Mucosa of rectum (tissue), 2 donors: ENCODE results near the gene NOC2L.

Experiments used
- H3K27ac ChIP-seq, 2 donors: one replicate each; pipeline ENCODE4 v1.7.0; 2013; ENCODE audit warnings: inconsistent platforms in 2 of 2, low read depth in 2 of 2, low read length in 2 of 2
- H3K27me3 ChIP-seq, 2 donors: one replicate each; pipeline ENCODE4 v1.7.0; 2013; ENCODE audit warnings: low read length in 2 of 2; ENCODE audit not compliant: control insufficient read depth in 2 of 2, insufficient read depth in 2 of 2
- H3K36me3 ChIP-seq, 2 donors: one replicate each; pipeline ENCODE4 v1.7.0; 2013; ENCODE audit warnings: low read length in 2 of 2; ENCODE audit not compliant: control insufficient read depth in 2 of 2, insufficient read depth in 2 of 2
- H3K4me1 ChIP-seq, 2 donors: one replicate each; pipeline ENCODE4 v1.7.0; 2013; ENCODE audit warnings: low read length in 2 of 2, mild to moderate bottlenecking in 1 of 2; ENCODE audit not compliant: control insufficient read depth in 2 of 2, insufficient read depth in 2 of 2
- H3K4me3 ChIP-seq, 2 donors: one replicate each; pipeline ENCODE4 v1.7.0; 2013; ENCODE audit warnings: low read length in 2 of 2
- H3K9ac ChIP-seq, 2 donors: one replicate each; pipeline ENCODE4 v1.7.0; 2013; ENCODE audit warnings: low read length in 2 of 2, low read depth in 1 of 2, mild to moderate bottlenecking in 1 of 2
- H3K9me3 ChIP-seq, 2 donors: one replicate each; pipeline ENCODE4 v1.7.0; 2013; ENCODE audit warnings: low read length in 2 of 2; ENCODE audit not compliant: control insufficient read depth in 2 of 2
- donor health status: healthy.
- donor health status: Normal muscosa, but diverticular disease.

NOC2L gene

GRCh38 chr1:935751-936231 lies 23.3 kb downstream of the NOC2L start:
- Histone ChIP-seq H3K9me3 (no peaks in the 10 kb centered on the region), H3K27ac (no peak overlapping the region), H3K36me3 (no peaks in the 10 kb centered on the region), H3K4me3 (no peak overlapping the region), H3K4me1 (peaks cover 8 to 20% of the 10 kb centered on the region in 2 donors), H3K9ac (no peak overlapping the region), H3K27me3 (peaks cover 43 to 71% of the 10 kb centered on the region in 2 donors)

DNA sequence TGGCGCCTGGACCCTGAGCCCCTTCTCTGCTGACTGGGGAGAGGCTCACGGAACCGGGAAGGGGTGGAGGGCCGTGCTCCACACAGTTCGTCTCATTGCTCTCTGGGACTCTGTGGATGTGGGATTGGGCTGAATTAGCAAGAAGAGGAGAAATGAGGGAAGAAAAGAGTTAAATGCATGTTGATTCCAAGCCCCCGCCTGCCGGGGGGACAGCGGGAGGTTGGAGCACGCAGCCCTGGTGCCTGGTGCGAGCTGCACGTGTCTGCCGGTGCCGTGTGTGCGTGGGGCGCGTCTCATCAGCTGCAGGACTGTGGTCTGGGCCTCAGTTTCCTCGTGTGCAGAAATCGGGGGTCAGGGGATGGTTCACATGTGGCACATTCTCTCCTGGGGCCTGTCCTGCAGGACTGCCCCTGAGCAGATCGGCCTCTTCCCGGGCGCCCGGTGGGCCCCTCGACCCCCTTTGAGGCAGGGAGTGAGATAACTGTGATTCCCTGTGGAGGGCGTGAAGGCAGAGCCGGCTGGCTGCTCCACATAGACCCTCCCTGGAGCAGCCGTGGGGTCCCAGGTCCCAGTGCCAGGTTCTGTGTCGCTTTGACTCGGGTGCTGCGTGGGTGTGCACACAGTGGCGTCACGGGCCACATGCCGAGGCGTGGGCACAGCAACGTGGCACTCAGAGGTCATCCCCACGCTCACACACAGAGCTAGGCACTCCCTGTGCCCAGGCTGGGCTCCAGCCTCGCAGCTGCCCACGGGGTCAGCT lies 23.9 kb downstream of the NOC2L start:
- Histone ChIP-seq H3K27ac (no peak overlapping the region), H3K4me3 (no peak overlapping the region), H3K9me3 (no peaks in the 10 kb centered on the region), H3K27me3 (peaks cover 43 to 72% of the 10 kb centered on the region in 2 donors), H3K36me3 (no peaks in the 10 kb centered on the region), H3K9ac (no peak overlapping the region), H3K4me1 (peaks cover 4 to 14% of the 10 kb centered on the region in 2 donors)

- H3K36me3 ChIP-seq = no peaks in the 10 kb centered on the region
- H3K27me3 ChIP-seq = peaks cover 40 to 66% of the 10 kb centered on the region in 2 donors
- H3K4me1 ChIP-seq = peaks cover 0 to 14% of the 10 kb centered on the region in 2 donors
- H3K27ac ChIP-seq = no peak overlapping the region
- no peak overlapping the region for H3K4me3 ChIP-seq
- no peak overlapping the region for H3K9ac ChIP-seq
- no peaks in the 10 kb centered on the region for H3K9me3 ChIP-seq
Observed at GRCh38 chr1:933603-933940, 25.5 kb downstream of the NOC2L start.

- Histone ChIP-seq H3K4me3 (no peak overlapping the region), H3K9ac (no peak overlapping the region), H3K9me3 (no peaks in the 10 kb centered on the region), H3K36me3 (no peaks in the 10 kb centered on the region), H3K4me1 (peaks cover 0 to 14% of the 10 kb centered on the region in 2 donors), H3K27ac (no peak overlapping the region), H3K27me3 (peaks cover 37 to 66% of the 10 kb centered on the region in 2 donors)
Observed at GRCh38 chr1:932776-933602, 26.1 kb downstream of the NOC2L start.

DNA sequence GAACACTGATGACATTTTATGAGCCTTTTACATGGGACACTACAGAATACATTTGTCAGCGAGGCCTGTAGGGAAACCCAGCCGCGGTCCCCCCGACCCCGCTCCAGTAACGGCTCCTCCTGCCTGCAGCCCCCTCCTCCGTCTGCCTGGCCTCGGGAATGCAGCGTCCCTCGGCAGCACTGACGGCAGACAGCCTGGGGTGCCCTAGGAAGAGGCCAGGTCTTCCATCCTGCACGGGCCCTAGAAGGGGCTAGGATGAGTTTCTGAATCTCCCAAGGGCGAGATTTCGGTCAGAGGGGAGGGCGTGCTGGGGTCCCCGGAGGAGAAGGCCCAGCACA lies 26.9 kb downstream of the NOC2L start:
- peaks cover 0 to 14% of the 10 kb centered on the region in 2 donors for H3K4me1 ChIP-seq
- no peak overlapping the region for H3K27ac ChIP-seq
- no peak overlapping the region for H3K9ac ChIP-seq
- H3K4me3 ChIP-seq = no peak overlapping the region
- no peaks in the 10 kb centered on the region for H3K36me3 ChIP-seq
- peaks cover 43 to 67% of the 10 kb centered on the region in 2 donors for H3K27me3 ChIP-seq
- H3K9me3 ChIP-seq = no peaks in the 10 kb centered on the region

GRCh38 chr1:931380-932172 lies 27.5 kb downstream of the NOC2L start:
- Histone ChIP-seq H3K4me1 (peaks cover 0 to 14% of the 10 kb centered on the region in 2 donors), H3K9me3 (no peaks in the 10 kb centered on the region), H3K27ac (no peak overlapping the region), H3K9ac (no peak overlapping the region), H3K27me3 (peaks cover 45 to 67% of the 10 kb centered on the region in 2 donors), H3K4me3 (no peak overlapping the region), H3K36me3 (no peaks in the 10 kb centered on the region)

DNA sequence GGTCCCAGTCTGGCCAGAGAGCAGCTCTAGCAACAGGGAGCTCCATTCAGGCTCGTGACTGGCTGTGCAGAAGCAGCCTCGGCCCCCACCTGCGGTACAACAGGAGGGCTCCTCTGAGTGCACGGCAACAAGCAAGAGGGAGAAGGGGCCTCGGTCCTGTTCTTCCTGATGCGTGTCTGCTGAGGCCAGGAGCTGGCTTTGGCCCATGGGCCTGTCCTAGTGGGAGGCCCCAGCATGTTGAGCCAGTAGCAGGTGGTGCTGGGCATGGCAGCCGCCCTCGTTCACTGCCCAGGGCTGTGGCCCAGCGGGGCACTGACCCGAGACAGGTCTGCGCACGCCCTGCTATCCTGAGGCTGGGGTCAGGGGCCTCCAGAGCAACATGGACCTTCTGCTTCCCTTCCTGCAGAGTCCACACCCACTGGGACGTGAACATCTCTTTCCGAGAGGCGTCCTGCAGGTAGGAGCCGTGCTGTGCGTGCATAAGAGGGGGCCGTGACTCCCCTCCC lies 28.4 kb downstream of the NOC2L start:
- H3K4me1 ChIP-seq = peaks cover 0 to 15% of the 10 kb centered on the region in 2 donors
- no peak overlapping the region for H3K27ac ChIP-seq
- H3K4me3 ChIP-seq = no peak overlapping the region
- H3K9me3 ChIP-seq = no peaks in the 10 kb centered on the region
- H3K9ac ChIP-seq = no peak overlapping the region
- peaks cover 50 to 74% of the 10 kb centered on the region in 2 donors for H3K27me3 ChIP-seq
- H3K36me3 ChIP-seq = no peaks in the 10 kb centered on the region

DNA sequence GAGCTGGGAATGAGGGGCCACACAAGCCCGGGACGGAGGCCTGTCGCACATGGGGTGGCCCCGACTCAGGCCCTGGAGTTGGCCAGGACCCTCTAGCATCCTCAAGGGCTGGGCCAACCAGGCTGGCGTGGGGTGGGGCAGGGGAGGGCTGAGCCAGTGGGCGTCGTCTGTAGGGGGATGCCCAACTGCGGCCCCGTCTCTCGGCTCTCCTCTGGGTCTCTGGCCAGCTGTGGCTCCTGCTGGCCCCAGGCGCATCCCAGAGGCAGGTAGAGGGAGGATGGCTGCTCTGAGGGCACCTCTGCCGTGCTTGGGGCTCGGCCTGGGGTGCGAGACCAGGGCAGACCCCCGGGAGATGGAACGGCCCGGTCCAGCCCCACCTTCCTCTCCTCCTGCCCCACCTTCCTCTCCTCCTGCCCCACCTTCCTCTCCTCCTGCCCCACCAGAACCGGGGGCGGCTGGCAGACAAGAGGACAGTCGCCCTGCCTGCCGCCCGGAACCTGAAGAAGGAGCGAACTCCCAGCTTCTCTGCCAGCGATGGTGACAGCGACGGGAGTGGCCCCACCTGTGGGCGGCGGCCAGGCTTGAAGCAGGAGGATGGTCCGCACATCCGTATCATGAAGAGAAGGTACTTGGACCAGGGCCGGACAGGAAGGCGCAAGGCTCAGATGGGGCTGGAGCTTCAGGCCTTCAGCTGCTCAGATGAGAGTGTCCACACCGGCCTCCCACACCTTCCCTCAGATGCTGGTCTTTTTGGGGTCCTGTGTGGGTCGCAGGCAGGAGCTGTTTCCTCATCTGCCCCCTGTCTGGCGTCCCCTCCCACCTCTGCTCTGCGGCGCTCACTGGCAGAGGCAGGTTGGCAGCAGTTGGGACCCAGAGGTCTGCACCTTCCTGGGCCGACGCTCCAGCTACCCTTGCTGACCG lies 29.1 kb downstream of the NOC2L start:
- peaks cover 45 to 70% of the 10 kb centered on the region in 2 donors for H3K27me3 ChIP-seq
- no peaks in the 10 kb centered on the region for H3K36me3 ChIP-seq
- H3K4me1 ChIP-seq = peaks cover under 1 to 15% of the 10 kb centered on the region in 2 donors
- no peak overlapping the region for H3K27ac ChIP-seq
- H3K9me3 ChIP-seq = no peaks in the 10 kb centered on the region
- no peak overlapping the region for H3K9ac ChIP-seq
- no peak overlapping the region for H3K4me3 ChIP-seq
